GM19240 (cell line): Measurements from ENCODE around the gene C1QTNF1.
"Not testable (repeated sequence)": the region's sequence is repeated elsewhere in the genome, so short reads cannot be mapped to it uniquely, and the experiment has no call there.

Source experiments
- DNase-seq: peaks from one replicate; pipeline ENCODE4 v3.0.0; 2011; ENCODE audit warnings: low spot score; ENCODE audit not compliant: insufficient read length

Gene C1QTNF1

DNA sequence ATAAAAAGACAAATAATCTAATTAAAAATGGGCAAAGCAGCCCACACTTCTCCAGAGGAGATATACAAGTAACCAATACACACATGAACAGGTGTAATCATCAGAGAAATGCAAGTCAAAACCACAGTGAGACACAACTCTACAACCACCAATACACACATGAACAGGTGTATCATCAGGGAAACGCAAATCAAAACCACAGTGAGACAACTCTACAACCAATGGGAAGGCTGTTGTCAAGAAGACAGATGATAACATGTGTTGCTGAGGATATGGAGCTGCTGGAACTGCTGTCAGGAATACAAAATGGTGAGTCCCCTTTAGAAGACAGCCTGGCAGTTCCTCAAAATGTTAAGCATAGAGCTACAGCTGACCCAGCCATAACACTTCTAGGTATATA is 28.2 kb downstream of the C1QTNF1 start:
- DNase-seq, result no peak

DNA sequence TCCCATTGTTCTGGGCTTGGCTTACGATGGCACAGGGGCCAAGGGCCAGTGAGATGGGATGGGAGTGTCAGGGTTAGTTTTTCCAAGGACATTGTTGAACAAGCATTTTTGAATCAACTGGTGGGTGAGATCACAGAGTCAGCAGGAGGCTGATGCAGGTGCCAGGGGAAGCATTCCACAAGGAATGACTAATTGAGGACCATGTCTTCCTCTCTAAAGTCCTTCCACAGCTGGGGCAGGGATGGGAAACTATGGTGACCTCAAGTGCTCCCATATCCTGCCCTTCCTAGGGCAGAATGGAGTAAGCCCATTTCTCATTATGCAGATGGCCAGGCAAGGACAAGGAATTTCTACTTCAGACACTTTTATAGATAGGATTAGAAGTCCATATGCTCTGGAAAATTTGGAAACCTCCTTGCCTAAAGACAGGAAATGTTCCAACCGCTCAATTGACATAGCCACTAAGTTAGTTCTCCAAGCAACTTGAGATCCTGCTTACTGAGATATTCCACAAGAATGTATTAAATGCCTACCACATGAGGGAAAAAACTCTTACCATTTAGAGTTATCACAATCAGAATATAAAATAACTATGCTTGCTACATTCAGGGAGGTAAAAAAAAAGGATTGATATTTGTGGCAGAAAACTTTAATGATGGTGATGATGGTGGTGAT is 29.4 kb downstream of the C1QTNF1 start:
- no peak for DNase-seq

DNA sequence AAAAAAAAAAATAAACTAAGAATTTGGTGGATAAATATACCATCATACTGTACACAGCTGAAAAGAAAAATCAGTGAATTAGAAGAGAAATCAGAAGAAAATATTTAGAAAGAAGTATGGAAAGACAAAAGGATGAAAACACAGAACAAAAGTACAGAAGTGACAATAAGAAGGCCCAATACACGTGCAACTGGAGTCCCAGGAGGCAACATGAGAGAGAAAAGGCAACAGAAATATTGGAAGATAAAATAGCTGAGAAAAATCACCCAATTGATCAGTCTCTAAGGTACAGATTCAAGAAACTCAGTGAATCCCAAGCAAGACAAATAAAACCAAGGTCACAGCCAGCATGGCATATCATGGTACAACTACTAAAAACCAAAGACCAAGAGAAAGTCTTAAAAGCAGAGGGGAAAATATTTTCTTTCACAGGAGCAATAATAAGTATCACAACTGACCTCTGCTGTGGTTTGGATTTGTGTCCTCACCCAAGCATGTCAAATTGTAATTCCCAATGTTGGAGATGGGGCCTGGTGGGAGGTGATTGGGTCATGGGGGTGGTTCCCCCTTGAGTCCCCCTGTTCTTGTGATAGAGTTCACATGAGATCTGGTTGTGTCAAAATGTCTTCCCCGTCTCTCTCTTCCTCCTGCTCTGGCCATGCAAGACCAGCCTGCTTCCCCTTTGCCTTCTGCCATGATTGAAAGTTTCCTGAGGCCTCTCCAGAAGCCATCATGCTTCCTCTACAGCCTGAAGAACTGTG is 30.4 kb downstream of the C1QTNF1 start:
- no peak for DNase-seq

DNA sequence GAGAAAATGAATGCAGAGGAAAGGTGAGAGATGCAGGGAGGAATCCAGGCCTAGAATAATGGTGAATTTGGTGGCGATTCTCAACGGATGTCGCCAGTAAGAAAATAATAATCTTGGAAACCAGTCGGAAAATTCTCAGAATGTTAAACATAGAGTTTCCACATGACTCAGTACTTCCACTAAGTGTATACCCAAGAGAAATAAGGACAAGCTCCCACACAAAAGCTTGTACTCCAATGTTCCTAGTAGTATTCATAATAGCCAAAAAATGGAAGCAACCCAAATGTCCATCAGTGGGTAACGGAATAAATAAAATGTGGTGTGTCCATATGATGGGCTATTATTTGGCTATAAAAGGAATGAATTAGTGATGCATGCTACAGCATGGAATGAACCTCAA is 31.2 kb downstream of the C1QTNF1 start:
- DNase-seq, result no peak

DNA sequence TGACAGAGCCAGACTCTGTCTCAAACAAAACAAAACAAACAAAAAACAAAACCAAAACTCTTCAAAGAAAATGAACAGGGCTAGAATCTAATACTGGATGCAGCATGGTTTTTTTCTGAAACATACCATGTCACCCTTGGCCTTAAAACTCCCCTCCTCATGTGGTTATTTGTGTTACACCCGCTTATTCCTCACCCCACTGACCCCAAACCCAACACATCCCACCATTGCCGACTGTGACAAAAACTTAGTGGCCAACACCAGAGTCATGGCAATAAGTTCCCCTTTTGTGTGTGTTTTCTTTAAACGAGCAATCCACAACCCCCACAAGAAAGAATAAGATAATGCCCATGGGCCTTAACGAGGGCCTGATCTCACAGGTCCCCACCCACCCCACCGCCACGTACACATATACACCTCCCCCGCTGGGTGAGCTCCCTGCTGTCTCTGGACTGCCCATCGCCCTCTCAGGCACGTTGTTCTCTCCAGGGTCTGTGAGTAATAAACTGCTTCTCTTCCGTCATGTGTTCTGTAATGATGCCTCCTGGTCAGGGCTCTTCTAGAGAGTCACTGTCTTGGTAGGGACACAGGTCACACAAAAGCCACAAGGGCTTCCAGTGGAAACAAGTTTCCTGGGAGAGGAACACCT is 33.9 kb downstream of the C1QTNF1 start:
- no peak for DNase-seq

DNA sequence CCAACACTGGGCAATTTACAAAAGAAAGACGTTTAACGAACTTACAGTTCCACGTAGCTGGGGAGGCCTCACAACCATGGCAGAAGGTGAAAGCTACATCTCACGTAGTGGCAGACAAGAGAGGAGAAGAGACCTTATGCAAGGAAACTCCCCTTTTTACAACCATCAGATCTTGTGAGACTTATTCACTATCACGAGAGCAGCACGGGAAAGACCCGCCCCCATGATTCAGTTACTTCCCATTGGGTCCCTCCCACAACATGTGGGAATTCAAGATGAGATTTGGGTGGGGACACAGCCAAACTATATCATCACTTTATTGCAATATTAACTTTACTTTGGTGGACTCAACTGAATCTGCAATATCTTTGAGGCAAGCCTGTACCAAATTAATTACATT is 38.7 kb downstream of the C1QTNF1 start:
- no peak for DNase-seq

DNA sequence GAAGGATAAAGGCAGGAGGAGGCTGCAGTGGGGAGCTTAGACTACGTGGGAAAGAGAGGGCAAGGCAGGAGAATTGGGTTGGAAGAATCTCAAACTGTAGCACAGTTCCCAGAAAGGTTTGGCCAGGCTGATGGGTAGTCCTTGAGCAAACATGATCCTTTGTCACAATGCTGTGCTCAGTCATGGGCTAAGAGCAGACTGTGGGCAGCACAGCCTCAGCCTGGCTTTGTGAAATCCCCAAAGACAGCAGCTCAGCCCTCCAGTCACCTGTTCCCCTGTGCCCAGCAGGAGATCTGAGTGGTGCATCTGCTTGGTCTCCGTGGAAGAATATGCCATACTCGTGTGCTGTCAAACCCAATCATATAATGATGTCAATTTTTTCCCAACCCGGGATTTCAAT is 40.1 kb downstream of the C1QTNF1 start:
- DNase-seq, result no peak

DNA sequence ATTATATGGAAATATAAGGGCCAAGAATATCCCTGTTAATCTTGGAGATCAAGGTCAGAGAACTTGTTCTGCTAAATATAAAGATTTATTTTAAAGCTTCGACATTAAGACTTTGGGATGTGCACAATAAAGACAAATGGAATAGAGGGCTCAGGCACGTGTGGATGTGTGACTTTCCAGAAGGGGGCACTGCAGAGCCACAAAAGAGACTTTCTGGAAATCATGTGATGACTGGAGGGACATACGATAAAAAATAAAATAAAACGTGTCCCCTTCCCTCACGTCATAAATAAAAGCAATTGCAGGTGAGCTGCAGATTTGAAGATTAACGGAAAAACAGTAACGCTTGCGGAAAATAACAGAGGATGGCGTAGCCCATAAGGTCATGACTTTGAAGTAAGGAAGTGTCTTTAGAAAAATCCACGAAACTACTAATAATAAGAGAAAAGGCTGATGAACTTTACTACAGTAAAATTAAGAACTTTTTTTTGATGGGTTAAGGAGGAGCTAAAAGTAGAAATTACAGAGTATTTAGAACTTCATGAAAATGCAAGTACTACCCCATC is 41.2 kb downstream of the C1QTNF1 start:
- no peak for DNase-seq

DNA sequence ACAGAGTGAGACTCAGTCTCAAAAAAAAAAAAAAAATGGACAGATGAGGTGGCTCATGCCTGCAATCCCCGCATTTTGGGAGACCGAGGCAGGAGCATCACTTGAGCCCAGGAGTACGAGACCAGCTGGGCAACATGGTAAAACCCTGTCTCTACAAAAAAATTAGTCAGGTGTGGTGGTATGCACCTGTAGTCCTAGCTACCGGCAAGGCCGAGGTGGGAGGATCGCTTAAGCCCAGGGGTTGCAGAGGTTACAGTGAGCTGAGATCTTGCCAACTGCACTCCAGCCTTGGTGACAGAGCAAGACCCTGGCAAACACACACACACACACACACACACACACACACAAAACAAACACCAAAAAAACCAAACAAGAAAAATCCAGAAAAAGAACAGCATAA is 43.0 kb downstream of the C1QTNF1 start:
- DNase-seq, result no peak

DNA sequence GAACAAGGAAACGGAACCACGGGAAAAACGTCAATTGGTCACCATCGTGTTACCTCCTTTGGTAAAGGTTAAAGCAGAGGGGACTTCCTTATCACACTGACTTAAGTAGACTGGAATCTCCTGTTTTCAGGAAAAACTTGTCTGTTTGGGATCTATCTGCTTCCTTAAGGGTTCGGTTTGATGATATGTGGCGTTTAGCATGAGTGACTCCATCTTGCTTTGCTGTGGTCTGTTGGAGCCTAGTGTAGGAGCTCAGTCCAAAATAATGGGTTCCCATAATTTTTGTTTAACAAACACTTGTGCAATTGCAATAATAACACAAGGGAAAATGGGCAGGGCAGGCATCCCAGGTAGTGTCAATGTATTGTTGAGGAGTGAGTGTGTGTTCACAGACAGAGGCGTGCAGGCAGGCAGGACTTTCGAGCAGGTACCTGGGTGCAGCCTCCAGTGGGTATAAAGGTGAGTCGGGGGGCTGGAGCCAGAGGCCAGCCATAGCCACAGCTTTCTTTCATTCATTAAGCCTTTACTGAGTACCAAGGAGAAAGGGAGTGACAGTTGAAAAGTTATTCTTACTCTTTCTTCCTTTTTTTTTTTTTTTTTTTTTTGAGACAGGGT is 46.4 kb downstream of the C1QTNF1 start:
- DNase-seq, result no peak

DNA sequence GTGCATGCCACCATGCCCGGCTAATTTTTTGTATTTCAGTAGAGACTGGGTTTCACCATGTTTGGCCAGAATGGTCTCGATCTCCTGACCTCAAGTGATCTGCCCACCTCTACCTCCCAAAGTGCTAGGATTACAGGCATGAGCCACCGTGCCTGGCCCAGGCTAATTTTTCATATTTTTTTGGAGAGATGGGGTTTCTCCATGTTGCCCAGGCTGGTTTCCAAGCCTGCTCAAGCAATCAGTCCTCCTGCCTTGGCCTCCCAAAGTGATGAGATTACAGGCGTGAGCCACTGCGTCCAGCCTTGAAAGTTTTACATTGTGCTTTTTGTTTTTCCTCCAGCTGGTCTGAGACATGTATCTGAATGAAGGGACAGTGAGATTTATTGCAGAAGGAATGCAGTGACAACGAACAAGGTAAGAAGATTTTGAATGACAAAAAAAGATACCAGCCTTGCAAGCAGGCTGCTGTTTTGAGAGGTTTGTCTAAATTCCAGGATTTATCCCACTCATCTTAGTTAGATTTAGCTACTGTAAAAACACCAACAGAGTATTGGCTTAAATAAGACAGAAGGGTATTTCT is 47.3 kb downstream of the C1QTNF1 start:
- DNase-seq, result no peak

DNA sequence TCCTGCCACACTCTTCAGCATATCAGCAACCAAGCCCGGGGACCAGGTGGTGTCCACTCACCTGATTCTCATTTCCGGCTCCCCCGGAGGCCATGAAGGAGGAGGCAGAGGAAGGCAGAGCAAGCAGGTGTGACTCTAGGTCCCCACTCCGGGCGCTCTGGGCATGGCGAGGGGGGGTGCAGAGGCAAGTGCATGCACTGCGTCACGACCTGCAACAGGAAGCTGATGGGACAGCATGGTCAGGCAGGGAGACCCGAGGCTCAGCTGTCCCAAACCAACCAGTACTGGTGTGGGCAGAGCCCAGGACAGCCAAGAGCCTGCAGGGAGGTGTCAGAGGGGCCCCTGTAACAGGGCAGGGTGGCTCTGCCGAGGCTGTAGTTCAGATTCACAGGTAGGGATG is 48.6 kb downstream of the C1QTNF1 start:
- DNase-seq, result no peak

DNA sequence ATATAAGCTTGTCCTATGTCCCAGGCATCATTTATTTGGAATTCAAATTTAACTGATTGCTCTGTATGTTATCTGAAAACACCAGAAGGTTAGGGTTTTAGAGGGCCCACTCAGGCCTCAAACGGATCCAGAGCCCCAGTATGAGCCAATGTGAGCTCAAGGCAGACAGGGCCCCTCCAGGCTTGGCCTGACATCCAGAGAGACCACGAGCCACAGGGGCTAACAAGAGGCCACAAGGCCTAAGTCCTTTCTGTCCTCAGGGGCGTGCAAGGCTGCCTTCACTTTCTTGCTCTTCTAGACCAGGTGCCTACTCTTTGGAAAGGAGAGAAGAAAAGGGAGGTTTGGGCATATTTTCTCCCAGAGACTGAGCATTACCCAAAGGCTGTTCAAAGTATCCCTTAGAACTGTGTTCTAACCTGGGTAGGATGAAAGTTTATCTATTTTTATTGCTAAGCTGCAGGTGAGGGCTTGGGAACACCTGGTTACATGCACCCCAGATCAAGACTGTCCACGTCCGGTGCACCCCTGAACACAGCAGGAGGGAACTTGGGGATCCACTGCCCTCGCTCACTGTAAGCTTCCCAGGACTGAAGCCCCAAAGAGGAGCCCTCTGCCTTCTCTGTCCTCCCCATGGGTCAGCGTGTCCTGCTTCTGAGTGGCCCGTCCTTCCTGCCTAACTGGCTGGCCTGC is 49.2 kb downstream of the C1QTNF1 start:
- DNase-seq, result no peak

DNA sequence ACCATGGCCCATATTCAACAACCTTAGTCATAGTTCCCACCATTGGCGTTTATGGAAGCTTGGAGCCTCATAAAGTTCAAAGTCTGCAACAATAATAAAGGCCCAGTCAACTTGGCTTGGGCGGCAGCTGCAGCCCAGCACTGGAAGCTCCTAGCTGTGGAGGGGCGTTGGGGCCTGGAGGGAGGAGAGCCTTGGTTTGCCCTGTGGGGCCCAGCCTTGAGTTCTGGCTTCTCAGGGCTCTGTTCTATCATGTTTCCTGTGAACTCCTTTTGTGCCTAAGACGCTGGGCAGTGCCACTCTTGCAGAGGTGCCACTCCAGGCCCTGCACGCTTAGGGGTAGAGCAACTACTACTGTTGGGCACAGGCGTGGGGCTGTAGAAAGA is 49.7 kb downstream of the C1QTNF1 start:
- DNase-seq, result no peak

DNA sequence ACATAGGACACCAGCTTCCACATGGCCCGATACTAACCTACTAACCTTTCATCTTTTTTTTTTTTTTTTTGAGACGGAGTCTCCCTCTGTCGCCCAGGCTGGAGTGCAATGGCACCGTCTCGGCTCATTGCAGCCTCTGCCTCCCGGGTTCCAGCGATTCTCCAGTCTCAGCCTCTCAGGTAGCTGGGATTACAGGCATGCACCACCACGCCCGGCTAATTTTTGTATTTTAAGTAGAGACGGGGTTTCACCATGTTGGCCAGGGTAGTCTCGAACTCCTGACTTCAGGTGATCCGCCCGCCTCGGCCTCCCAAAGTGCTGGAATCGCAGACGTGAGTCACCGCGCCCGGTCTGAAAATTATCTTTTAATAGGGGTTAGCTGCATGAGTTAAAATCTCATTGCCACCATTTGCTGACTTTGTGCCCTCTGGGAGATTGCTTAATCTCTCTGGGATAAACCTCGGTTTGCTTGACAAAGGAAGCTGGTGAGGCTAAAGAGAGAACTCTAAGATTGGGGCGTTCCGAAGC is 50.2 kb downstream of the C1QTNF1 start:
- DNase-seq, result not testable (repeated sequence)

DNA sequence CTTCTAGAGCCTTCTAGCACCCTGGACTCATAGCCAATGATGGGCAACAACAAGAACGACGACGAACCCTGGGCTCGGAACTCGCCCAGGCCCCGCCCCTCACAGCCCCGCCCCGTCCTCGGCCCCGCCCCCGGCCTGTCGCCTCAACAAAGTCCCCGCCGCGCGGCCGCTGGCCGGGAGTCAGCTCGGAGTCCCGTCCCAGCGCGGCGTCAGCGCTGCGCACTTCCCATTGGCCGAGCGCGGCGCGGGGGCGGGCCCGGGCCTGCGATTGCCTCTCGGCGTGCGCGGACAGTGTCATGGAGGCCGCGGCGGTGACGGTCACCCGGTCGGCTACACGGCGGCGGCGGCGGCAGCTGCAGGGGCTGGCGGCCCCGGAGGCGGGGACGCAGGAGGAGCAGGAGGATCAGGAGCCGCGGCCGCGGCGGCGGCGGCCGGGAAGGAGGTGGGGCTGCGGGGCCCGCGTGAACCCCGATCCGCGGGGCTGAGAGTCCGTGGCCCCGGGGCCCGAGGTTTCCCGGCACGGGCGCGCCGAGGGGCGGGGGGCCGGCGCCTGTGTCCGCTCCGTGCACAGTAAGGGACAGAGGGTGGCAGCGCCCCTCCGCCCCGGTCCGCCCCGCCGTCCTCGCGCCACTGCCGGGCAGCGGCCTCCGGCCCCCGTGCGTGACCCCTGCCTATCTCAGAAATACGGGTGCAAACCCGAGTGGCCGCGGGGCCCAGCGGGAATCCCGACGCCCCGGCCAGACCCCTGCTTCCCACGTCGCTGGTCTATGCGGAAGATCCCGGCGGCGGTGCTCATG is 50.9 kb downstream of the C1QTNF1 start, which contains the start of gene ENGASE:
Gene ENGASE (plus strand): TSS at position 176 of the 797 bp plus-strand sequence. CDS start 121 bp downstream, at position 297.
- peak; percentile 99 for DNase-seq

DNA sequence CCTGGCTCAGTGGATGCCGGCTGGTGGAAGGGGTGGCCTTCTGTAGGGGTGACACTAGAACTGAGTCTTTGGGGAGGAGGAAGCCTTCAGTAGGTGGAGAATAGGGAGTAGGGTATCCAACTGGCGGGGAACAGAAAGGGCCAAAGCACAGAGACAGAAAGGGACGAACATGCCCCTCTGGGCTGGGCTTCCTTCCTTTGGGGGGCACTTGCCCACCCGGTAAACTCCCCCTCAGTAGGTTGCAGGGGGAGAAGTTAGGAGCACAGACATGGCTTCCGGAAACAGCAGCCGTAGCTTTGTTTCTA is 51.4 kb downstream of the C1QTNF1 start:
- DNase-seq, result no peak

DNA sequence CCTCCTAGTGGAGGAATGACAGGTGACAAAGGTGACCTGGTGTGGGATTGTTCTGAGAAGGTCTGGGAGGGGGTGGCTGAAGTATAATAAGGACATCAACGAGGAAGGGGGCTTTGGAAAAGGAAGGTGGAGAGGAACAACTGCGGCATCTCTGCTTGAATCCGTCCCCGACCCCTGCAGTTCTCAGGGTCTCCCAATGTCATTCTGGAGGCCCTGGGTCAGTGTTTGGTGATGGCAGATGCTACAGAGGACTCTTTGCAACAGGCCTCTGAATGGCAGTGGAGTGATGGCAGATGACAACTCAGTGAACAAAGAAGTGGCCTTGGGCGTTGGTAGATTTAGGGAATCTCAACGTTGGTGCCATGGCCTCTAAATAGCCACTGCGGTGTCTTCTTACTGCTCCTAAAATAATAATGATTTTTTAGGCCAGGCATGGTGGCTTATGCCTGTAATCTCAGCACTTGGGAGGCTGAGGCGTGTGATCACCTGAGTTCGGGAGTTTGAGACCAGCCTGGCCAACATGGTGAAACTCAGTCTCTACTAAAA is 52.0 kb downstream of the C1QTNF1 start:
- no peak for DNase-seq

DNA sequence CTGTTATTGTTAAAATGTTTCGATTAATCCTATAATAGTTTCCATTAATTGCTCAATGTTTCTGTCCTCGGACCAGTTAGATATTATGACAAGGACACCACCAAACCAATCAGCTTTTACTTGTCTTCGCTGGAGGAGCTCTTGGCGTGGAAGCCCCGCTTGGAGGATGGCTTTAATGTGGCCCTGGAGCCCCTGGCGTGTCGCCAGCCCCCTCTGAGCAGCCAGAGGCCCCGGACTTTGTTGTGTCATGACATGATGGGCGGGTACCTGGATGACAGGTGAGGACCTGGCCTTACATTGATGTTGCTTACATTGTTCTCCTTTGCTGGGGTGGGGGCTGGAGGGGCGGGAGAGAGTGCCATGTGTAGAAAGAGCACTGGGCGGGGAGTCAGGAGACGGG is 53.6 kb downstream of the C1QTNF1 start:
- no peak for DNase-seq
